ENCODE measurements around the gene LCN10. TPM values are rescaled to one million over a fixed set of nuclear protein-coding genes. Genes with fewer than 3 reads are reported as not detected.

The LCN10 gene
- polyA plus RNA-seq, 3 donors: 0.16 TPM; not detected in 2

DNA sequence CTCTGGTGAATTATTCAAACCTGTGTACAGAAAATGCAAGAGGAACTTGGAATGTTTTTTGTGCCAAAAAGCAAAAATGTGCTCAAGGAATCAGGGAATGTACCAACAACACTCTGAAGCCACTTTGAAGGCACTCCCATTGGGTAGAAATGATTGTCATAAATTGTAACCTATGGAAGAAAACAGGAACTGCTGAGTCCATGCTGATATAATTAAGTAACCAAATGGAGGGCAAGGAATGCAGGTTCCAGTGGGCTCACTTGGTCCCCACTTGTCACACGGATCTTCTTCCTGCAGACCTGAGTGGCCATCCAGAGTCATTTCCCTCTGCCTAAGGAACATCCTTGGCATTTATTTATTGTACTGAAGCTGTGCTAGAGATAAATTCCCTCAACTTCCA is 8.5 kb upstream of the LCN10 start:
- Mint-ChIP-seq H3K4me3 (no peak overlapping the region), H3K36me3 (peaks cover 0 to 4% of the 10 kb centered on the region in 2 donors), H3K27me3 (ENCODE audit: low read depth in 3 of 3) (peaks cover 7 to 31% (median 8%) of the 10 kb centered on the region in 3 donors), H3K4me1 (peaks cover 10% of the 10 kb centered on the region), H3K27ac (no peak overlapping the region), H3K9me3 (peaks cover 23 to 35% (median 33%) of the 10 kb centered on the region in 7 donors)
- Histone ChIP-seq H3K79me2 (ENCODE audit: insufficient read depth, low read length) (no peaks in the 10 kb centered on the region), H3K4me2 (replicated peaks; ENCODE audit: extremely low read depth, low read length, poor library complexity, severe bottlenecking) (no peak overlapping the region), H4K20me1 (ENCODE audit: insufficient read depth, low read length) (no peaks in the 10 kb centered on the region), H3K9me3 (replicated peaks in 1 of 2; ENCODE audit: control insufficient read depth in 1 of 2, insufficient read depth in 1 of 2, low read length in 2 of 2) (peaks cover 25 to 34% of the 10 kb centered on the region in 2 donors), H3K27ac (ENCODE audit: low read depth in 1 of 2, low read length in 2 of 2) (no peak overlapping the region), H3K36me3 (replicated peaks in 1 of 2; ENCODE audit: control insufficient read depth in 1 of 2, insufficient read depth in 2 of 2, low read length in 2 of 2) (no peaks in the 10 kb centered on the region), H3K4me1 (ENCODE audit: control insufficient read depth in 1 of 2, insufficient read depth in 2 of 2, low read length in 2 of 2) (no peaks in the 10 kb centered on the region), H3K9ac (ENCODE audit: insufficient read depth, low read length, poor library complexity, severe bottlenecking) (no peak overlapping the region), H3K27me3 (ENCODE audit: control insufficient read depth in 2 of 2, insufficient read depth in 2 of 2, low read length in 2 of 2) (no peaks in the 10 kb centered on the region), H2AFZ (ENCODE audit: insufficient read depth, low read depth, low read length, poor library complexity, severe bottlenecking) (no peak overlapping the region), H3K4me3 (replicated peaks in 1 of 3; ENCODE audit: low read depth in 2 of 3, low read length in 3 of 3) (no peak overlapping the region)
- no peak for DNase-seq
- intact Hi-C loops (cut with micrococcal nuclease): no loop called here
- TF ChIP-seq, protein P1, sequence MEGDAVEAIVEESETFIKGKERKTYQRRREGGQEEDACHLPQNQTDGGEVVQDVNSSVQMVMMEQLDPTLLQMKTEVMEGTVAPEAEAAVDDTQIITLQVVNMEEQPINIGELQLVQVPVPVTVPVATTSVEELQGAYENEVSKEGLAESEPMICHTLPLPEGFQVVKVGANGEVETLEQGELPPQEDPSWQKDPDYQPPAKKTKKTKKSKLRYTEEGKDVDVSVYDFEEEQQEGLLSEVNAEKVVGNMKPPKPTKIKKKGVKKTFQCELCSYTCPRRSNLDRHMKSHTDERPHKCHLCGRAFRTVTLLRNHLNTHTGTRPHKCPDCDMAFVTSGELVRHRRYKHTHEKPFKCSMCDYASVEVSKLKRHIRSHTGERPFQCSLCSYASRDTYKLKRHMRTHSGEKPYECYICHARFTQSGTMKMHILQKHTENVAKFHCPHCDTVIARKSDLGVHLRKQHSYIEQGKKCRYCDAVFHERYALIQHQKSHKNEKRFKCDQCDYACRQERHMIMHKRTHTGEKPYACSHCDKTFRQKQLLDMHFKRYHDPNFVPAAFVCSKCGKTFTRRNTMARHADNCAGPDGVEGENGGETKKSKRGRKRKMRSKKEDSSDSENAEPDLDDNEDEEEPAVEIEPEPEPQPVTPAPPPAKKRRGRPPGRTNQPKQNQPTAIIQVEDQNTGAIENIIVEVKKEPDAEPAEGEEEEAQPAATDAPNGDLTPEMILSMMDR (IDR thresholded peaks at IDR 0.05): no peak
- no CpG with 5 or more reads among the region's 1 CpG for WGBS (ENCODE audit: insufficient coverage)

DNA sequence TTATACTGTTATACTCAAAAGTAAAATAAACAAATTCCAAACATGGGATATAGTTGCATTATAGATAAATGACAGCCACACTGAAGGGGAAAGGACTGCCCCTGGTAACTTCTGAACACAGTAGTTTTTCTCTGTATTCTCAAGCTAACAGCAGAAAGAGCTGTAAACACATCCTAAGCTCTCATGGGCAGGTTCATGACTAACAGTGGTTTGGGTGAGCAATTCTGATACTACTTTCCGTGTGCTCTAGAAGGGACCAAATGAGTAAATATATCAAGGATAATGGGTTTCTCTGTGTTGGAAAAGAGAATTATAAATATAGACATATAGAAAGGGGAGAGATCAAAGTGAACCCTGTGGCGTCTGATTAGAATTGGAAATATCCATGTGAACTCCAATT is 7.8 kb upstream of the LCN10 start:
- TF ChIP-seq, protein P1 (IDR thresholded peaks at IDR 0.05): no peak
- Histone ChIP-seq H4K20me1 (ENCODE audit: insufficient read depth, low read length) (no peaks in the 10 kb centered on the region), H3K79me2 (ENCODE audit: insufficient read depth, low read length) (no peaks in the 10 kb centered on the region), H3K4me2 (replicated peaks; ENCODE audit: extremely low read depth, low read length, poor library complexity, severe bottlenecking) (no peak overlapping the region), H3K27ac (ENCODE audit: low read depth in 1 of 2, low read length in 2 of 2) (no peak overlapping the region), H3K4me1 (ENCODE audit: control insufficient read depth in 1 of 2, insufficient read depth in 2 of 2, low read length in 2 of 2) (no peaks in the 10 kb centered on the region), H3K9me3 (replicated peaks in 1 of 2; ENCODE audit: control insufficient read depth in 1 of 2, insufficient read depth in 1 of 2, low read length in 2 of 2) (peaks cover 18 to 27% of the 10 kb centered on the region in 2 donors), H3K36me3 (replicated peaks in 1 of 2; ENCODE audit: control insufficient read depth in 1 of 2, insufficient read depth in 2 of 2, low read length in 2 of 2) (no peaks in the 10 kb centered on the region), H3K27me3 (ENCODE audit: control insufficient read depth in 2 of 2, insufficient read depth in 2 of 2, low read length in 2 of 2) (no peaks in the 10 kb centered on the region), H3K9ac (ENCODE audit: insufficient read depth, low read length, poor library complexity, severe bottlenecking) (no peak overlapping the region), H2AFZ (ENCODE audit: insufficient read depth, low read depth, low read length, poor library complexity, severe bottlenecking) (no peak overlapping the region), H3K4me3 (replicated peaks in 1 of 3; ENCODE audit: low read depth in 2 of 3, low read length in 3 of 3) (no peak overlapping the region)
- intact Hi-C loops (cut with micrococcal nuclease): no loop called here
- H3K27ac Mint-ChIP-seq: no peak overlapping the region
- peaks cover 6 to 36% (median 8%) of the 10 kb centered on the region in 3 donors for H3K27me3 Mint-ChIP-seq (ENCODE audit: low read depth in 3 of 3)
- H3K36me3 Mint-ChIP-seq: no peaks in the 10 kb centered on the region
- H3K4me3 Mint-ChIP-seq: no peak overlapping the region
- H3K9me3 Mint-ChIP-seq: peaks cover 16 to 28% (median 26%) of the 10 kb centered on the region in 7 donors
- H3K4me1 Mint-ChIP-seq: peaks cover 10% of the 10 kb centered on the region
- WGBS (ENCODE audit: insufficient coverage): 88% methylated on average over 1 of the region's 2 CpGs
- DNase-seq: no peak

All from CD14-positive monocyte (primary cell).